D721Med (cell line): Measurements from ENCODE around the gene PLA2G6.

Source experiments
- DNase-seq: peaks from one replicate; pipeline ENCODE4 v3.0.0; 2011; ENCODE audit warnings: low spot score; ENCODE audit not compliant: insufficient read length
- FAIRE-seq: peaks from 2 replicates; lab custom pipeline; 2011; peaks lifted over from hg19 to GRCh38; lab: Jason Lieb, UNC
- TF ChIP-seq, protein P1 (sequence below): IDR thresholded peaks from 2 replicates; pipeline ENCODE4 v1.5.1; 2012; ENCODE audit warnings: mild to moderate bottlenecking, control low read depth; ENCODE audit not compliant: insufficient read depth; ENCODE audit errors: missing control alignments

PLA2G6 gene

DNA sequence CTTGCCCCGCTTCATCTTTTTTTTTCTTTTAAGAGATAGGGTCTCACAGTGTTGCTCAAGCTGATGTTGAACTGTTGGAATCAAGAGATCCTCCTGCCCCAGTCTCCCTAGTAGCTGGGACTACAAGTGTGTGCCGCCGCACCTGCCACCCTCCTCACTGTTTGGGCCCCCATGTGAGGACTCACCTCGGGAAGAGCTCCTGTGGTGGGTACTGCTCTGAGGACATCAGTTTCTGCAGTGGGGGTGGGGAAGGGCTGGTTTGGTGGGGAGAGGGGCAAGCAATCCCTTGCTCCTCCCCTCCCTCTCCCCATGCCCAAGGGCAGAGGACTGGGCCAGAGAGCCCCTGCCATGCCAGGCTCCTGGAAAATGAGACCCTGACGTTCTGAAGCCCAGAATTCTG, 96.1 kb downstream of the PLA2G6 start:
- no peak for DNase-seq
- no peak for FAIRE-seq
- TF ChIP-seq, protein P1, sequence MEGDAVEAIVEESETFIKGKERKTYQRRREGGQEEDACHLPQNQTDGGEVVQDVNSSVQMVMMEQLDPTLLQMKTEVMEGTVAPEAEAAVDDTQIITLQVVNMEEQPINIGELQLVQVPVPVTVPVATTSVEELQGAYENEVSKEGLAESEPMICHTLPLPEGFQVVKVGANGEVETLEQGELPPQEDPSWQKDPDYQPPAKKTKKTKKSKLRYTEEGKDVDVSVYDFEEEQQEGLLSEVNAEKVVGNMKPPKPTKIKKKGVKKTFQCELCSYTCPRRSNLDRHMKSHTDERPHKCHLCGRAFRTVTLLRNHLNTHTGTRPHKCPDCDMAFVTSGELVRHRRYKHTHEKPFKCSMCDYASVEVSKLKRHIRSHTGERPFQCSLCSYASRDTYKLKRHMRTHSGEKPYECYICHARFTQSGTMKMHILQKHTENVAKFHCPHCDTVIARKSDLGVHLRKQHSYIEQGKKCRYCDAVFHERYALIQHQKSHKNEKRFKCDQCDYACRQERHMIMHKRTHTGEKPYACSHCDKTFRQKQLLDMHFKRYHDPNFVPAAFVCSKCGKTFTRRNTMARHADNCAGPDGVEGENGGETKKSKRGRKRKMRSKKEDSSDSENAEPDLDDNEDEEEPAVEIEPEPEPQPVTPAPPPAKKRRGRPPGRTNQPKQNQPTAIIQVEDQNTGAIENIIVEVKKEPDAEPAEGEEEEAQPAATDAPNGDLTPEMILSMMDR = no peak

DNA sequence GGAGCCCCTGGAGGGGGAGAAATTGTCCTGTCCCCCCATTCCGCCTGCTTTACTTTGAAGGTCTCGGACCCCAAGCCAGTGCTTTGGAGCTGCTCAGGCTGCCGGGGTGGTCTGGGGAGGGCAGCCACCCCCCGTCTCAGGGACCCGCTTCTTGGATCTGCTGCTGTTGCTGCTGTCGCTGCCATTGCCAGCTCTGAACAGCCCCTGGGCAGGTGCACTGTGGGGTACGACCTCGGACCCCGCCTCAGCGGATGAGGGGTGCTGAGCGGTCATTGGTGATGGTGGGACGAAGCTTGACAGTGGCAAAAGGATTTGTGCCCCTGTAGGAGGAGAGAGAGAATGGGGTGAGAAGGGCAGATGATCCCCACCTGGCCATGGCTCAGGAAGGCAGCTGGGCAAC, 96.6 kb downstream of the PLA2G6 start:
- TF ChIP-seq, protein P1 = no peak
- DNase-seq = no peak
- no peak for FAIRE-seq

DNA sequence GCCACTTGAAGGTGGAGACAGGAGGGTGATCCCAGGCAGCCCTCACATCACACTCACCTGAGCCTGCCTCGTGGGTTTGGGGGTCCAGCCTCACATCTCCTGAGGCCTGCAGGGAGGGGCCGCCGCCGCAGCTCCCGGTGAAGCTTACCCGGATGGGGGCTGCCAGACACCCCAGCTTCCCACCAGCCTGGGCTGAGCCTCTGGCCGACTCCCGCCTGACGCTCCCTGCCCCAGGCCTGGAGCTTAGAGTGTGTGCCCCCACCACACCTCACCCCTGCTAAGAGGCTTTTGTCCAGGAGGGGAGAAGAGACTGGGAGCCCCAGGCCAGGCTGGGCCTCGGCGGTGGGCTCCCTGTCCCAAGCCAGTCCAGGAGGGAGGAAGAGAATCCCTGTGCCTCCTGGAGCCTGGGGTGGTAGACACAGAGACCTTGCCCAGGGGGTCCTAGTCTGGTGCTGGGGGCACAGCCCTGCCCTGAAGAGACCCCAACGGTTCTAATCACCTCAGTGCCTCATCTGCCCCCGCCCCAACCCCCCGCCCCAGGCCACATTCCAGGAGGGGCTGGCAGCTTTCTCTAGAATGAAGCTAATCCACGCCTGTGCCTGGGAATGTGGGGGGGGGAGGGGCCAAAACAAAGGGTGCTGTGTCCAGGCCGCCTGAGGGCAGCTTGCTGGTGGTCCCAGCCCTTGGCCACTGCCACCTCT, 97.5 kb downstream of the PLA2G6 start, which contains the start of gene SLC16A8:
Gene SLC16A8, minus strand, starts transcription at position 254 of the 701 bp plus-strand sequence. CDS start 1,311 bp downstream, outside the sequence.
- no peak for DNase-seq
- FAIRE-seq = no peak
- TF ChIP-seq, protein P1 = no peak

DNA sequence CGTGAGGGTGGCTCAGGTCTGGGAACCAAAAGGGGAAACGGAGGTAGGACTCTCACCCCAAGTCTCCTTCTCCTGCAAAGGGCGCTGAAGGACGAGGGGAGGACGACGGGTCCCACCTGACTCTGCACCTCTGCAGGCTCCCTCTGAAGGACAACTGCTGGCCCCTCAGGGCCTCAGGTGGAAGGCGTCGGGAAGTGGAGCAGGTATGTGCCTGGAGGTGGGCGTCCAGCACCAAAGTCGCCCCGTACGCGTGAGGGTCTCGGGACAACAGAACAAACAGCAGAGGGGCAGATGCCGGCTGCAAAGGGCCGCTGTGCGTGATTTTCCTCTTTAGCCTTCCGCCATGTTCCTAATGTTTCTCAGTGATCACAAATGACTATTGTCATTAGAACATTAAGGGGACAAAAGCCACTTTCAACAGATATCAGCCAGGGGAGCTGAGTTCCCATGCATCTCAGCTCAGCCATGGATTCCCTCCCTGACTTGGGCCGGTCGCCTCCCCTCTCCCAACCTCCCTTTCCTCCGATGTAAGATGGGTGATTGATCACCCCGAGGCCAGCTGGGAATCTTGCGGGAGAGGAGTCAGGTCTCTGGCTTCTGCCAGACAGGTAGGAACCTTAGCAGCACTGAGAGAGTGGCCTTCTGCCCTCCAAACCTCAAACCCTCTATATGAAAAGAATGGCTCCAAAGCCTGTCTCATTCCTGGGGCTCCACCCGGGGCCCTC, 98.5 kb downstream of the PLA2G6 start:
- FAIRE-seq (no peak), DNase-seq (no peak)
- TF ChIP-seq, protein P1 = no peak

DNA sequence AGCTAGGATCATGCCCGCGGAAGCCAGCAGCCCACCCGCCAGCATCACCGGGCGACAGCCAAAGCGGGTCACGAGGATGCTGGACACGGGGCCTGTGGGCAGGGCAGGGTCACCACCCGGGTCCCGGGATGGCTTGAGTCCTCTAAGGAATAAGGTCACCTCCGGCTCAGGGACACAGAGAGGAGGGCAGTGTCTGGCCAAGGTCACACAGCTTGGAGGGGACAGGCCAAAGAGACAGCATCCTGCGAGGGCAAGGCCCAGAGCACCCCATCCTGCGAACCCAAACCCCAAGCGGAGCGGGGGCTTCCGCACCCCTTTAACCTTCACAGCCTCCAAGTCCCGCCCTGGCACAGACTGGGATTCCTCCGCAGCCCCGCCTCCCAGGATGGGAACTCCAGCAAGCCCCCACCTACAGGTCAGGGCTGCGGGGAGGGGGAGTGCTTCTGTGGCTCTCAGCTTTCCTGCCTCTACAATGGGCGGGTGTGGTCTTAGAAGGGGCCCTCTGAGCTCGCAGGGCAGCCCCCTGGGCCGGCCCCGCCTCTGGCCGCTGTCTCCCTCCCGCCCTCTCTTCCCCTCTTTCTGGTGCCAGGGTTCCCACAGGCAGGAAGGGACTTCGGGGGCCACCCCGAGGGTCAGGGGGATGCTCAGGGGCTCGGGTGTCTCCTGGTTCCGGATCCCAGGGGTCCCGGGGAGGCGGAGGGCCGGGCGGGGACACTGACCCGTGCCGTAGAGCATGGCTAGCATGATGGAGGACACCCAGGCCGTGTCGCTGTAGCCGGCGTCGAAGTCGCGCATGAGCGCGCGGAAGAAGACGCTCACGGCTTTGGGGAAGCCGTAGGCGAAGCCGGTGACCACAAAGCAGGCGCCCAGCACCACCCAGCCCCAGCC, 99.4 kb downstream of the PLA2G6 start:
- TF ChIP-seq, protein P1 = no peak
- FAIRE-seq = no peak
- no peak for DNase-seq

DNA sequence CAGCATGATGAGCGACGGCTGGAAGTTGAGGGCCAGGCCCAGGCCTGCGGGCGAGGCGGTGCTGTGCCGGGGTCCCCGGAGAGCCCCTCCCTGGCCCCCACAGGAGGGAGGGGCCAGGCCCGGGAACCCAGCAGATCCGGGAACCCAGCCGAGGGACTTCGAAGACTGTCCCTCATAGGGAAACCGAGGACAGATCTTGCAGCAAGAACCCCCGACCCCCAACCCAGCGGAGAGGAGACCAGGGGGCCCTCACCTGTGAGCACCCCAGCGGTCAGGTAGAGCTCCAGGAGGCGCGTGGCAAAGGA, 100.0 kb downstream of the PLA2G6 start:
- FAIRE-seq = no peak
- no peak for DNase-seq
- TF ChIP-seq, protein P1 = no peak
